ENCODE data around the gene PARP16.

Gene PARP16

DNA sequence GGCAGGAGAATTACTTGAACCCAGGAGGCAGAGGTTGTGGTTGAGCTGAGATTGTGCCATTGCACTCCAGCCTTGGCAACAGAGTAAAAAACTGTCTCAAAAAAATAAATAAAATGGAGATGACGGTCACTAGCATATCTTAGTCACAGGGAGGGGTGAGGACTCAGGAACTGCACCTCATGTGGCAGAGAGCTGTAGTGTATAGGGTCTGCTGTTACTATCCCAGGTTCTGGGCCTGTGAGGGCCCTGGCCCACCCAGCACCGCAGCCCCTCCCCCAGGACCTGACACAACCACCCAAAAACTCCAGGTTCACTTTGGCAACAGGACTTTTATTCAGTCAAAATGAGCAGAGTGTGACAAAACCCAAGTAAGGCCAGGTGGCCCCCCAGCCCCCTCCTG is 40.1 kb upstream of the PARP16 start:
- DNase-seq (ENCODE audit: insufficient read length, low spot score) (no peak), FAIRE-seq (no peak)
- TF ChIP-seq, protein P1, sequence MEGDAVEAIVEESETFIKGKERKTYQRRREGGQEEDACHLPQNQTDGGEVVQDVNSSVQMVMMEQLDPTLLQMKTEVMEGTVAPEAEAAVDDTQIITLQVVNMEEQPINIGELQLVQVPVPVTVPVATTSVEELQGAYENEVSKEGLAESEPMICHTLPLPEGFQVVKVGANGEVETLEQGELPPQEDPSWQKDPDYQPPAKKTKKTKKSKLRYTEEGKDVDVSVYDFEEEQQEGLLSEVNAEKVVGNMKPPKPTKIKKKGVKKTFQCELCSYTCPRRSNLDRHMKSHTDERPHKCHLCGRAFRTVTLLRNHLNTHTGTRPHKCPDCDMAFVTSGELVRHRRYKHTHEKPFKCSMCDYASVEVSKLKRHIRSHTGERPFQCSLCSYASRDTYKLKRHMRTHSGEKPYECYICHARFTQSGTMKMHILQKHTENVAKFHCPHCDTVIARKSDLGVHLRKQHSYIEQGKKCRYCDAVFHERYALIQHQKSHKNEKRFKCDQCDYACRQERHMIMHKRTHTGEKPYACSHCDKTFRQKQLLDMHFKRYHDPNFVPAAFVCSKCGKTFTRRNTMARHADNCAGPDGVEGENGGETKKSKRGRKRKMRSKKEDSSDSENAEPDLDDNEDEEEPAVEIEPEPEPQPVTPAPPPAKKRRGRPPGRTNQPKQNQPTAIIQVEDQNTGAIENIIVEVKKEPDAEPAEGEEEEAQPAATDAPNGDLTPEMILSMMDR (IDR thresholded peaks at IDR 0.05; ENCODE audit: insufficient read depth, missing control alignments), result no peak

DNA sequence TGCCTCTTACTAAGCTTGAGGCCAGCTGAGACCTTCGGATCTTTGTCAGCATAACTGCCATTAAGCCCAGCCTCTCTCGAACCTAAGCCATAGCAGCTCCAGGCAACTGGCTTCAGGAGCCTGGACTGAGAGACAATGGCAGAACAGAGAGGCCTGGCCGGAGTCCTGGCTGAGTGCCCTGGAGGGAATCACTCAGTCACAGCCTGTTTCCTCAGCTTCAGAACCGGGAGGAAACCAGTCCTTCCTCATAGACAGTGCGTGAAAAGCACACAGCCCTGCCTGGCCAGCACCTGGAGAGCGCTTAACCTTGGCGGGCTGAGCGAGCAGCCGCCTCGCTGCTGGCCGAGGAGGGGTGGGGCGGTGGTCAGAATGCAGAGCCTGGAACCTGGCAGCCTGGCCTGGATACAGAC is 39.4 kb upstream of the PARP16 start:
- peak; percentile 64 for DNase-seq (ENCODE audit: insufficient read length, low spot score)
- FAIRE-seq, result no peak
- TF ChIP-seq, protein P1 (IDR thresholded peaks at IDR 0.05; ENCODE audit: insufficient read depth, missing control alignments), result no peak

DNA sequence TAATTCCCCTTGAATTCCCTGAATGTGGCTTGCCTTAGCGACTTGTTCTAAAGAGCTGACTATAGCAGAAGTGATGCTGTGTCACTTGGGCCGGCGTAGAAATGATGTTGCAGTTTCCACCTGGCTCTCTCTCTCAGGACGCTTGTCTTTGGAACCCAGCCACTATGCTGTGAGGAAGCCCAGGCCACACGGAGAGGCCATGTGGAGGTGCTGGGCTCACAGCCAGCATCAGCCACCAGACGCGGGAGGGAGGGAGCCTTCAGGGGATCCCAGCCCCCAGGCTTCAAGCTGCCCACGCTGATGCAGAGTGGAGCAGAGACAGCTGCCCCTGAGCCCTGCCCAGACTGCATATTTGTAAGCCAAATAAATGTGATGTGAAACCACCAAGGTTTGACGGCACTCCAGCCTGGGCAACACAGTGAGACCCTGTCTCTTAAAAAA is 36.4 kb upstream of the PARP16 start:
- TF ChIP-seq, protein P1 (IDR thresholded peaks at IDR 0.05; ENCODE audit: insufficient read depth, missing control alignments), result no peak
- no peak for DNase-seq (ENCODE audit: insufficient read length, low spot score)
- no peak for FAIRE-seq

DNA sequence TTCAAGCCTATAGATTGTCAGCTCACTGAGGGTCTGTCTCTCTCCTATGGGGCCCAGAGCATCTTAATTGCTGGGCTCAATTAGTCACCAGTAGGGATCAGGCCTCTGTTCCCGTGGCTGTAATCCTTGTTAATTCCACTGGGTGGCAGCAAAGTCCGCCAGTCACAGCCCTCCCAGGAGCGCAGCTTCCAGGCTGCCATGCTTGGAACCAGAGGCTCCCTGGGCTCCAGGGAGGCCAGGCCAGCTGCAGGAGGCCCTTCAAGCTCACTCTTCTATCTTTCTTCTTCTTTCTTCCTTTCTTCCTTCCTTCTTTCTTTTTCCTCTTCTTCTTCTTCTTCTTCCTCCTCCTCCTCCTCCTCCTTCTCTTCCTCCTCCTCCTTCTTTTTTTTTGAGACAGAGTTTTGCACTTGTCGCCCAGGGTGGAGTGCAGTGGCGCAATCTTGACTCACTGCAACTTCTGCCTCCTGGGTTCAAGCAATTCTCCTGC is 32.2 kb upstream of the PARP16 start:
- FAIRE-seq, result peak; percentile 58
- TF ChIP-seq, protein P1 (IDR thresholded peaks at IDR 0.05; ENCODE audit: insufficient read depth, missing control alignments), result peak; percentile 95
- peak; percentile 78 for DNase-seq (ENCODE audit: insufficient read length, low spot score)

DNA sequence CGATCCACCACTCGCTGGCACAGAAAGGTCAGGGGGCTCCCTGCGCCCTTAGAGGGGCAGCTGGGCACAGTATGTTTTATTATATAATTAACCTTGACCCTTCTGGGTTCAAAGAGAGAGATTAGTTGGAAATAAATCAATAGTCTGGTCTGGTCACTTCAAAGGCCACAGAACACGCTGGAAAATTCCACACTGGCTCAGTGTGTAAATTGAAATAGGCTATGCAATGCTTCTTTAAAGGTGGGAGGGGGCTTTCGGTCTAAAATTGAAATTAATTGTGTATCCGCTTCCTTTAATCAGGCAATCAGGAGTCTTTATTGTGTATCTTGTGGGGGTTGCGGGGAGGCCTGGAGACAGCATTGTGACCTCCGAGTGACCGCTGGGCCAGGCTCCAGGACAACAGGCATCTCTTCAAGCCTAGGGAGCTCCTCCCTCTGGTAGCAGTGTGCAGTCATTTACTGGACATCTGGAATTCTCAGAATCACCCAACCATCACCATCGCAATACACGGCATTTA is 25.8 kb upstream of the PARP16 start:
- TF ChIP-seq, protein P1 (IDR thresholded peaks at IDR 0.05; ENCODE audit: insufficient read depth, missing control alignments), result no peak
- DNase-seq (ENCODE audit: insufficient read length, low spot score) (no peak), FAIRE-seq (no peak)

DNA sequence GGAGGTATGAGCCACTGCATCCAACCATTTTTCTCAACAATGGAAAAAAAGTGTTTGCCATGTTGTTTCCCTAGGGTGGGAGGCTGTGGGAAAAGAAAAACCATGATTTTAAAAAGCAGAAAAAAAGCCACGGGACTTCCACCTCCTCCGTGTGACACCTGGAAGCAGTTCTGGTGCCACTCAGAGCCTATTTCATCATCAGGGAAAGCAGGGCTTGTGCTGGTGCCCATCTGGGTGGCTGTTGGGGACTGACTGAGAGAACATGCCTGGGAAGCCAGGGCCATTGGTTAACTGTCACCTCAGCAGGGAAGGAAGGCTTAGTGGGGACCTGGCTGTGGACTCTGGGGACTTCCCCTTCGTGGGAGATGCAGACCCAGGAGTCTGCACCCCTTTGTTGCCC is 25.1 kb upstream of the PARP16 start:
- no peak for DNase-seq (ENCODE audit: insufficient read length, low spot score)
- TF ChIP-seq, protein P1 (IDR thresholded peaks at IDR 0.05; ENCODE audit: insufficient read depth, missing control alignments), result no peak
- no peak for FAIRE-seq

DNA sequence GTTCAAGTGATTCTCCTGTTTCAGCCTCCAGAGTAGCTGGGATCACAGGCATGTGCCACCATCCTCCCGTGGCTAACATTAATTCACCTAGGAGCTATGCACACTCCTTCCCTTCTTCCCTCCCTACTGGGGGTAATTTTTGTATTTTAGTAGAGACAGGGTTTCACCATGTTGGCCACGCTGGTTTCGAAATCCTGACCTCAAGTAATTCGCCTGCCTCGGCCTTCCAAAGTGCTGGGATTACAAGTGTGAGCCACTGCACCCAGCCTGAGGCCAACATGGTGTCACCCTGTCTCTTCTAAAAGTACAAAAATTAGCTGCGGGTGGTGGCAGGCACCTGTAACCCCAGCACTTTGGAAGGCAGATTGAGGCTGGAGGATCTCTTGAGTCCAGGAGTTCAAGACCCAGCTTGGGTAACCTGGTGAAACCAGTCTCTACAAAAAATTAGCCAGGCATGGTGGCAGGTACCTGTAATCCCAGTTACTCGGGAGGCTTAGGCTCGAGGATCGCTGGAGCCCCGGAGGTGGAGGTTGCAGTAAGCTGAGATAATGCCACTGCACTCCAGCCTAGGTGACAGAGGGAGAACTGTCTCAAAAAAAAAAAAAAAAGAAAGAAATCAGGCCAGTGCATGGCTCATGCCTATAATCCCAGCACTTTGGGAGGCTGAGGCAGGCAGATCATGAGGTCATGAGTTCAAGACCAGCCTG is 23.9 kb upstream of the PARP16 start:
- FAIRE-seq (no peak), DNase-seq (ENCODE audit: insufficient read length, low spot score) (no peak)
- TF ChIP-seq, protein P1 (IDR thresholded peaks at IDR 0.05; ENCODE audit: insufficient read depth, missing control alignments), result no peak

Measured in D721Med (cell line).